ENCODE results near the gene MRTFA. TPM values are rescaled to one million over a fixed set of nuclear protein-coding genes. Genes with fewer than 3 reads are reported as not detected.
"Not testable (repeated sequence)": the region's sequence is repeated elsewhere in the genome, so short reads cannot be mapped to it uniquely, and the experiment has no call there.

Gene MRTFA
- total RNA-seq, 3 donors from 2014 or later (not counting 1 experiment from before 2014, with no cell fraction given): 81.8 to 91.9 (median 83.5) TPM

- H3K27ac ChIP-seq (ENCODE audit: low read length): no peak overlapping the region
- H3K9me3 ChIP-seq (ENCODE audit: control insufficient read depth, insufficient read depth, low read length): no peaks in the 10 kb centered on the region
- Mint-ChIP-seq H3K4me1 (no peaks in the 10 kb centered on the region), H3K27me3 (ENCODE audit: low read depth in 2 of 2) (peaks cover 0 to 3% of the 10 kb centered on the region in 2 donors), H3K9me3 (no peaks in the 10 kb centered on the region), H3K36me3 (no peaks in the 10 kb centered on the region), H3K4me3 (no peak overlapping the region), H3K27ac (no peak overlapping the region)
- no peak for DNase-seq
- H3K4me3 ChIP-seq (ENCODE audit: low read length): no peak overlapping the region
- H3K4me1 ChIP-seq (ENCODE audit: control insufficient read depth, insufficient read depth, low read length): no peaks in the 10 kb centered on the region
- H3K36me3 ChIP-seq (ENCODE audit: control insufficient read depth, insufficient read depth, low read length): no peaks in the 10 kb centered on the region
- no peak for ATAC-seq
- no peaks in the 10 kb centered on the region for H3K27me3 ChIP-seq (ENCODE audit: control insufficient read depth, insufficient read depth, low read length)
- intact Hi-C loops (cut with micrococcal nuclease): no loop called here
- TF ChIP-seq, protein P1, sequence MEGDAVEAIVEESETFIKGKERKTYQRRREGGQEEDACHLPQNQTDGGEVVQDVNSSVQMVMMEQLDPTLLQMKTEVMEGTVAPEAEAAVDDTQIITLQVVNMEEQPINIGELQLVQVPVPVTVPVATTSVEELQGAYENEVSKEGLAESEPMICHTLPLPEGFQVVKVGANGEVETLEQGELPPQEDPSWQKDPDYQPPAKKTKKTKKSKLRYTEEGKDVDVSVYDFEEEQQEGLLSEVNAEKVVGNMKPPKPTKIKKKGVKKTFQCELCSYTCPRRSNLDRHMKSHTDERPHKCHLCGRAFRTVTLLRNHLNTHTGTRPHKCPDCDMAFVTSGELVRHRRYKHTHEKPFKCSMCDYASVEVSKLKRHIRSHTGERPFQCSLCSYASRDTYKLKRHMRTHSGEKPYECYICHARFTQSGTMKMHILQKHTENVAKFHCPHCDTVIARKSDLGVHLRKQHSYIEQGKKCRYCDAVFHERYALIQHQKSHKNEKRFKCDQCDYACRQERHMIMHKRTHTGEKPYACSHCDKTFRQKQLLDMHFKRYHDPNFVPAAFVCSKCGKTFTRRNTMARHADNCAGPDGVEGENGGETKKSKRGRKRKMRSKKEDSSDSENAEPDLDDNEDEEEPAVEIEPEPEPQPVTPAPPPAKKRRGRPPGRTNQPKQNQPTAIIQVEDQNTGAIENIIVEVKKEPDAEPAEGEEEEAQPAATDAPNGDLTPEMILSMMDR (IDR thresholded peaks at IDR 0.05): no peak
- WGBS (ENCODE audit: insufficient coverage): 84% methylated on average over 4 of the region's 4 CpGs
Measured at GRCh38 chr22:40665312-40665711, 28.8 kb upstream of the MRTFA start.

DNA sequence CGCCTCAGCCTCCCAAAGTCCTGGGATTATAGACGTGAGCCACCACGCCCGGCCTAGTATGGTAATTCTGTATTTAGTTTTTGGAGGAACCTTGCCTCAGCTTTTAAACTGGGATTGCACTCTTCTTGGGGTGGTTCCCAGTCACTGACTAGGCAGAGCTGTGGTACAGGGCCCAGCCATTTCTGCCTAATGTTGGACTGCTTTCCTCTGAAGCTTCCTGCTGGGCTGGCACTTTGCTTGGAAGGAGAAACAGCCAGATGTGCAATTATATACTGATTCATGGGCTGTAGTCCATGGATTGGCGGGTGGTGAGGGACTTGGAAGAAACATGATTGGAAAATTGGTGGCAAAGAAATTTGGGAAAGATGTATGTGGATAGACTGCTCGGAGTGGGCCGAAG is 25.2 kb upstream of the MRTFA start:
- 94% methylated on average over 7 of the region's 7 CpGs for WGBS (ENCODE audit: insufficient coverage)
- no peaks in the 10 kb centered on the region for H3K9me3 Mint-ChIP-seq
- no peak overlapping the region for H3K27ac ChIP-seq (ENCODE audit: low read length)
- no peaks in the 10 kb centered on the region for H3K36me3 ChIP-seq (ENCODE audit: control insufficient read depth, insufficient read depth, low read length)
- no peaks in the 10 kb centered on the region for H3K27me3 ChIP-seq (ENCODE audit: control insufficient read depth, insufficient read depth, low read length)
- intact Hi-C loops (cut with micrococcal nuclease): no loop called here
- H3K27ac Mint-ChIP-seq: no peak overlapping the region
- TF ChIP-seq, protein P1 (IDR thresholded peaks at IDR 0.05): no peak
- no peak overlapping the region for H3K4me3 ChIP-seq (ENCODE audit: low read length)
- H3K4me1 Mint-ChIP-seq: no peaks in the 10 kb centered on the region
- H3K36me3 Mint-ChIP-seq: no peaks in the 10 kb centered on the region
- no peak overlapping the region for H3K4me3 Mint-ChIP-seq
- ATAC-seq (no peak), DNase-seq (no peak)
- H3K27me3 Mint-ChIP-seq (ENCODE audit: low read depth in 2 of 2): peaks cover 0 to 2% of the 10 kb centered on the region in 2 donors
- no peaks in the 10 kb centered on the region for H3K9me3 ChIP-seq (ENCODE audit: control insufficient read depth, insufficient read depth, low read length)
- H3K4me1 ChIP-seq (ENCODE audit: control insufficient read depth, insufficient read depth, low read length): no peaks in the 10 kb centered on the region

DNA sequence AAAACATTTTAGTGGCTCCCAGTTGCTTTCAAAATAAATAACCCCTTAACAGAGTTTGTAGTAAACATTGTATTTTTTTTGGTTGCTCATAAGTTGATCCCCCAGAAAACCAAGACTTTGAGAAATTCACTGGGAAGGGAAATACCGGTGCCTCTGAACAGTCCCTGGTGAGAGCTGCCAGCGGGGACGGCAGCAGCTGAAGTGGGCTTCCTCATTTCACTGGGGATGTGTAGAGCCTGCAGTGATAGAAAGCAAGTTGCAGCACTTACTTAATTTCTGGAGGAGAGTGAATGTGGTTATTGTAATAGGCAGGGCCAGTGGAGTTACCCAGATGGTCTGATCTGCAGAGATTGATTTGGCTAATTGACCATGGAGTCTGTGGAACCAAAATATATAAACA is 24.2 kb upstream of the MRTFA start:
- H3K4me1 ChIP-seq (ENCODE audit: control insufficient read depth, insufficient read depth, low read length): no peaks in the 10 kb centered on the region
- no peaks in the 10 kb centered on the region for H3K9me3 ChIP-seq (ENCODE audit: control insufficient read depth, insufficient read depth, low read length)
- TF ChIP-seq, protein P1 (IDR thresholded peaks at IDR 0.05): no peak
- no peak overlapping the region for H3K27ac ChIP-seq (ENCODE audit: low read length)
- DNase-seq: no peak
- intact Hi-C loops (cut with micrococcal nuclease): no loop called here
- H3K4me1 Mint-ChIP-seq: no peaks in the 10 kb centered on the region
- no peaks in the 10 kb centered on the region for H3K9me3 Mint-ChIP-seq
- H3K27me3 ChIP-seq (ENCODE audit: control insufficient read depth, insufficient read depth, low read length): no peaks in the 10 kb centered on the region
- ATAC-seq: no peak
- H3K36me3 Mint-ChIP-seq: no peaks in the 10 kb centered on the region
- no peak overlapping the region for H3K4me3 ChIP-seq (ENCODE audit: low read length)
- H3K27me3 Mint-ChIP-seq (ENCODE audit: low read depth in 2 of 2): peaks cover 0 to 2% of the 10 kb centered on the region in 2 donors
- 59% methylated on average over 3 of the region's 3 CpGs for WGBS (ENCODE audit: insufficient coverage)
- H3K27ac Mint-ChIP-seq: no peak overlapping the region
- H3K4me3 Mint-ChIP-seq: no peak overlapping the region
- no peaks in the 10 kb centered on the region for H3K36me3 ChIP-seq (ENCODE audit: control insufficient read depth, insufficient read depth, low read length)

DNA sequence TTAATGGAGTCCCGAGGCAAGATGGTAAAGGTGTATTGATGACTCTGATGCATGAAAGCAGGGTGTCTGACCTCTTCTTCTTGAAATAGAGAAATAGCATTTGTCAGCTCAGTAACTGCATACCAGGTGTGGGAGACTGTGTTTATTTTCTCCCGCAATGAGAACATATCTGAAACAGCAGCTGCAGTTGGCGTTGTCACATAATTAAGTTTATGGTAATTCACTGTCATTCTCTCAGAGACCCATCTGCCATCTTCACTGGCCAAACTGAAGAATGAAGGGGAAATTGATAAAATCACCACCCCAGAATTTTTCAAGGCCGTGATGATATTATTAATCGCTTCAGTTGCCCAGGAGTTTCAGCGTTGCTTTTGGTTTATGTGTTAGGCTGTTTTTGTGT is 22.6 kb upstream of the MRTFA start:
- H3K27me3 Mint-ChIP-seq (ENCODE audit: low read depth in 2 of 2): peaks cover 0 to 2% of the 10 kb centered on the region in 2 donors
- H3K27ac Mint-ChIP-seq: no peak overlapping the region
- no peak for ATAC-seq
- 94% methylated on average over 6 of the region's 6 CpGs for WGBS (ENCODE audit: insufficient coverage)
- no peak for DNase-seq
- Histone ChIP-seq H3K4me1 (ENCODE audit: control insufficient read depth, insufficient read depth, low read length) (no peaks in the 10 kb centered on the region), H3K27ac (ENCODE audit: low read length) (no peak overlapping the region), H3K4me3 (ENCODE audit: low read length) (no peak overlapping the region), H3K27me3 (ENCODE audit: control insufficient read depth, insufficient read depth, low read length) (no peaks in the 10 kb centered on the region), H3K36me3 (ENCODE audit: control insufficient read depth, insufficient read depth, low read length) (no peaks in the 10 kb centered on the region), H3K9me3 (ENCODE audit: control insufficient read depth, insufficient read depth, low read length) (no peaks in the 10 kb centered on the region)
- intact Hi-C loops (cut with micrococcal nuclease): no loop called here
- no peaks in the 10 kb centered on the region for H3K36me3 Mint-ChIP-seq
- H3K9me3 Mint-ChIP-seq: no peaks in the 10 kb centered on the region
- TF ChIP-seq, protein P1 (IDR thresholded peaks at IDR 0.05): no peak
- H3K4me3 Mint-ChIP-seq: no peak overlapping the region
- no peaks in the 10 kb centered on the region for H3K4me1 Mint-ChIP-seq

GRCh38 chr22:40656651-40657050 is 20.1 kb upstream of the MRTFA start:
- H3K27me3 ChIP-seq (ENCODE audit: control insufficient read depth, insufficient read depth, low read length); H3K4me3 ChIP-seq (ENCODE audit: low read length); H3K4me1 ChIP-seq (ENCODE audit: control insufficient read depth, insufficient read depth, low read length); H3K27me3 Mint-ChIP-seq (ENCODE audit: low read depth in 2 of 2); H3K9me3 ChIP-seq (ENCODE audit: control insufficient read depth, insufficient read depth, low read length); H3K27ac ChIP-seq (ENCODE audit: low read length); H3K9me3 Mint-ChIP-seq; H3K4me3 Mint-ChIP-seq; intact Hi-C loops (cut with micrococcal nuclease); H3K27ac Mint-ChIP-seq; H3K4me1 Mint-ChIP-seq; ATAC-seq; H3K36me3 Mint-ChIP-seq; H3K36me3 ChIP-seq (ENCODE audit: control insufficient read depth, insufficient read depth, low read length); DNase-seq: not testable (repeated sequence)
- 95% methylated on average over 10 of the region's 10 CpGs for WGBS (ENCODE audit: insufficient coverage)
